GF-D8 (cell line): ENCODE results near the gene GID4.

Experiments
- DNase-seq: peaks from one replicate; lab custom pipeline; 2025; lab: John Stamatoyannopoulos, UW

The GID4 gene

GRCh38 chr17:18102640-18103039 is 63.4 kb downstream of the GID4 start:
- peak; percentile 18 for DNase-seq

- DNase-seq = no peak
Measured at GRCh38 chr17:18105027-18105426, 65.8 kb downstream of the GID4 start.

- no peak for DNase-seq
Measured at GRCh38 chr17:18105595-18105994, 66.4 kb downstream of the GID4 start.

GRCh38 chr17:18106211-18106610 is 67.0 kb downstream of the GID4 start:
- no peak for DNase-seq

GRCh38 chr17:18107061-18107790 is 68.0 kb downstream of the GID4 start:
- DNase-seq = no peak

GRCh38 chr17:18107971-18108370 is 68.8 kb downstream of the GID4 start:
- DNase-seq = no peak

GRCh38 chr17:18108401-18109312 is 69.4 kb downstream of the GID4 start, which contains the start of gene MYO15A:
Gene MYO15A, plus strand, starts transcription at chr17:18108756. Its CDS starts 10,045 bp downstream, at chr17:18118801.
- DNase-seq = no peak

- DNase-seq = no peak
Measured at GRCh38 chr17:18109935-18110485, 70.8 kb downstream of the GID4 start.

- no peak for DNase-seq
Measured at GRCh38 chr17:18110636-18111145, 71.5 kb downstream of the GID4 start.

- DNase-seq = no peak
Measured at GRCh38 chr17:18111330-18111971, 72.2 kb downstream of the GID4 start.

- DNase-seq = no peak
Measured at GRCh38 chr17:18115517-18115916, 76.3 kb downstream of the GID4 start.

- DNase-seq = no peak
Measured at GRCh38 chr17:18116078-18116477, 76.9 kb downstream of the GID4 start.

GRCh38 chr17:18117533-18117932 is 78.3 kb downstream of the GID4 start:
- no peak for DNase-seq
